ENCODE data around the gene SLC29A4. TPM values are rescaled to one million over a fixed set of nuclear protein-coding genes. Genes with fewer than 3 reads are reported as not detected.
"Not testable (repeated sequence)": the region's sequence is repeated elsewhere in the genome, so short reads cannot be mapped to it uniquely, and the experiment has no call there.

Gene SLC29A4
- total RNA-seq, 1 donor from 2014 or later, result 0.98 TPM

DNA sequence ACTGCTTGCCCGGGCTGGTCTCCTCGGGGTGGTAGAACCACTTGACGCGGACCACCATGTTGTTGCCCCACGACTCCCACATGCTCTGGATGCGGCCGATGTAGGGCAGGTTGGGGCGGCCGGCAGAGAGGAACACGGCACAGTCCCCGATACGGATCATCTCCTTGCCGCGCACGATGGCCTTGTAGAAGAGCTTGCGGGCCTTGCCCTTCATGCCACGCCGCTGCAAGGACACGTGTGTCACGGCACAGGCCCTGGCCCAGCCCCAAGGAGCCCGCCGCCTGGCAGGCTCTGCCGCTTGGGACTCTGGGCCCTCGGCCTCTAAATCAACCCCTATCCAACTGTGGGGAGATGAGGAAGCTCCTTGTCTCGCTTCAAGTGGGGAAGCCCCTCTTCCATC is 26.4 kb downstream of the SLC29A4 start:
- Histone ChIP-seq H3K27ac (no peak overlapping the region), H3K27me3 (no peaks in the 10 kb centered on the region), H3K4me3 (no peak overlapping the region), H3K4me1 (no peaks in the 10 kb centered on the region), H3K36me3 (peaks cover 53% of the 10 kb centered on the region), H3K9me3 (no peaks in the 10 kb centered on the region)
- intact Hi-C loops (cut with DNase I), result no loop called here
- ATAC-seq (no peak), DNase-seq (no peak)
- TF ChIP-seq, protein P1, sequence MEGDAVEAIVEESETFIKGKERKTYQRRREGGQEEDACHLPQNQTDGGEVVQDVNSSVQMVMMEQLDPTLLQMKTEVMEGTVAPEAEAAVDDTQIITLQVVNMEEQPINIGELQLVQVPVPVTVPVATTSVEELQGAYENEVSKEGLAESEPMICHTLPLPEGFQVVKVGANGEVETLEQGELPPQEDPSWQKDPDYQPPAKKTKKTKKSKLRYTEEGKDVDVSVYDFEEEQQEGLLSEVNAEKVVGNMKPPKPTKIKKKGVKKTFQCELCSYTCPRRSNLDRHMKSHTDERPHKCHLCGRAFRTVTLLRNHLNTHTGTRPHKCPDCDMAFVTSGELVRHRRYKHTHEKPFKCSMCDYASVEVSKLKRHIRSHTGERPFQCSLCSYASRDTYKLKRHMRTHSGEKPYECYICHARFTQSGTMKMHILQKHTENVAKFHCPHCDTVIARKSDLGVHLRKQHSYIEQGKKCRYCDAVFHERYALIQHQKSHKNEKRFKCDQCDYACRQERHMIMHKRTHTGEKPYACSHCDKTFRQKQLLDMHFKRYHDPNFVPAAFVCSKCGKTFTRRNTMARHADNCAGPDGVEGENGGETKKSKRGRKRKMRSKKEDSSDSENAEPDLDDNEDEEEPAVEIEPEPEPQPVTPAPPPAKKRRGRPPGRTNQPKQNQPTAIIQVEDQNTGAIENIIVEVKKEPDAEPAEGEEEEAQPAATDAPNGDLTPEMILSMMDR (IDR thresholded peaks at IDR 0.05), result no peak

DNA sequence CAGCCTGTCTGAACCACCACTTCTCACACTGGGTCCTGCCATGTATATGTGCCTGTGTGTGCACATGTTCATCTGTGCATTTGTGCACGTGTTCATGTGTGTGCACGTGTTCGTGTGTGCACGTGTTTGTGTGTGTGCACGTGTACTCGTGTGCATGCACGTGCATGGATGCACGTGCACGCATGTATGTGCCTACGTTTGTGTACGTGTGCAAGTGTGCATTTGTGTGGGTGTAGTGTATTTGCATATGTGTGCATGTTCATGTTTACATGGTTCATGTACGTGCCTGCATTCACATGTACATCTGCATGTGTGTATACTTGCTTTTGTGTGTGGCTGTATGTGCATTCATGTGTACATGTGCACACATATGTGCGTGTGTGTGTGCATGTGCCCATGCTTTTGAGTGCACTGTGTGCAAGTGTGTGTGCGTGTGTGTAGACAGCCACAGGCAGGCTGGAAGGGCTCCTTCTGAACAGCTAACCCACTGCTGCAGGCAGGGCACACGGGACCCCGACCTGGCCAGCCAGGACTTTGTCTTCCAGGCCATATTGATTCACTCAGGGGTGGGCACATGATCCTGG is 28.2 kb downstream of the SLC29A4 start:
- Histone ChIP-seq H3K27me3 (no peaks in the 10 kb centered on the region), H3K9me3 (no peaks in the 10 kb centered on the region), H3K4me3 (no peak overlapping the region), H3K4me1 (no peaks in the 10 kb centered on the region), H3K36me3 (peaks cover 70% of the 10 kb centered on the region), H3K27ac (no peak overlapping the region)
- intact Hi-C loops (cut with DNase I), result no loop called here
- ATAC-seq (no peak), DNase-seq (no peak)
- TF ChIP-seq, protein P1 (IDR thresholded peaks at IDR 0.05), result no peak

- H3K9me3 ChIP-seq; H3K27ac ChIP-seq; H3K27me3 ChIP-seq; H3K4me1 ChIP-seq; DNase-seq; ATAC-seq; intact Hi-C loops (cut with DNase I); H3K4me3 ChIP-seq: not testable (repeated sequence)
- H3K36me3 ChIP-seq, result peaks cover 73% of the 10 kb centered on the region
Observed at GRCh38 chr7:5312276-5313070, 29.7 kb downstream of the SLC29A4 start.

DNA sequence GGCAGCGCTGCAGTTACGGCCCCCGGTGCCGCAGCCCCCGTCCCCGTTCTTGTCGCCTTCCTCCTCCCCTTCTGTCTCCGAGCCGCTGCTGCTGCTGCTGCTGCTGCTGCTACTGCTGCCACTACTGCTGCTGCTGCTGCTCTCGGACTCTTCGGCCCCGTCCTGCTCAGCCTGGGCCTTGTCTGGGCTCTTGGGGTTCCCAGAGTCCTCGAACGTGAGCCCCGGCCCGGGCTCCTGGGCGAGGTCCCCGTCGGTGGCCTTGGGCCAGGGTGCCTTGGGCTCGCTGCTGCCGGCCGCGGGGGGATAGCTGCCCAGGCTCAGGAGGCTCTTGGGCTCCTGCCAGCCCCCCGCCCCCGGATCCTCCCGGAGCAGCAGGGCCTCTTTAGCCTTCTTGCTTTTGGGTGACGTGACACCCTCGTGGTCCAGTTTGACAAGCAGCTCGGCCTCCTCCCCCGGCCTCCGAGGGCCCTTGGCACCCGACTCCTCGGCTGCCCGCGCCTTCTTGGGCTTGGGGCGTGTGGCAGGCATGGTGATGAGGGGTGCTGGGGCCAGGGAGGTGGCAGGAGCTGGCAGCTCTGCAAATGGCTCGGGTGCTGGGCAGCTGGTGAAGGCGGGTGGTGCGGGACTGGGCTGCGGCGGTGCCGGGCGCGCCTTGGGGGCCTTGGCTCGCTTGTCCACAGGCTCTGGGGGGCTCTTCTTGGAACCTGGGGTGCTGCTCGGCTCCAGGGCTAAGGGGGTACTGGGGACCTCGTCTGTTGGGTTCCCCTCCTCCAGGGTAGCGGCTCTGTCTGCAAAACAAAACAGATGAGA is 30.5 kb downstream of the SLC29A4 start:
- peaks cover 71% of the 10 kb centered on the region for H3K36me3 ChIP-seq
- H3K27me3 ChIP-seq; DNase-seq; H3K4me1 ChIP-seq; ATAC-seq; H3K9me3 ChIP-seq; H3K27ac ChIP-seq; H3K4me3 ChIP-seq; intact Hi-C loops (cut with DNase I): not testable (repeated sequence)

GRCh38 chr7:5314864-5315263 is 32.1 kb downstream of the SLC29A4 start:
- Histone ChIP-seq H3K27ac (no peak overlapping the region), H3K9me3 (peaks cover 6% of the 10 kb centered on the region), H3K4me3 (no peak overlapping the region), H3K4me1 (no peaks in the 10 kb centered on the region), H3K36me3 (peaks cover 73% of the 10 kb centered on the region), H3K27me3 (no peaks in the 10 kb centered on the region)
- no peak for ATAC-seq
- DNase-seq, result no peak
- TF ChIP-seq, protein P1 (IDR thresholded peaks at IDR 0.05), result no peak
- intact Hi-C loops (cut with DNase I), result no loop called here

- Histone ChIP-seq H3K4me1 (no peaks in the 10 kb centered on the region), H3K27ac (no peak overlapping the region), H3K36me3 (peaks cover 79% of the 10 kb centered on the region), H3K27me3 (no peaks in the 10 kb centered on the region), H3K9me3 (peaks cover 6% of the 10 kb centered on the region), H3K4me3 (no peak overlapping the region)
- intact Hi-C loops (cut with DNase I), result no loop called here
- DNase-seq (no peak), ATAC-seq (no peak)
- TF ChIP-seq, protein P1 (IDR thresholded peaks at IDR 0.05), result no peak
Observed at GRCh38 chr7:5315761-5316160, 33.0 kb downstream of the SLC29A4 start.

- H3K27ac ChIP-seq; ATAC-seq; H3K4me3 ChIP-seq; H3K9me3 ChIP-seq; DNase-seq; H3K4me1 ChIP-seq; intact Hi-C loops (cut with DNase I); H3K27me3 ChIP-seq: not testable (repeated sequence)
- peaks cover 88% of the 10 kb centered on the region for H3K36me3 ChIP-seq
Observed at GRCh38 chr7:5318613-5319012, 35.9 kb downstream of the SLC29A4 start.

All from upper lobe of right lung (tissue), 1 donor.